GM12878 (cell line): ENCODE data around the gene SSH3. TPM values are rescaled to one million over a fixed set of nuclear protein-coding genes. Genes with fewer than 3 reads are reported as not detected.

ENCODE experiments used
- EGR1 ChIP-seq, 2 experiments: IDR thresholded peaks; 1 replicate in 1 of 2; 2 replicates in 1 of 2; pipeline ENCODE4 v1.6.1; 2011 to 2012; ENCODE audit warnings: low read depth in 2 of 2, low read length in 2 of 2, borderline replicate concordance in 1 of 2, mild to moderate bottlenecking in 1 of 2, moderate library complexity in 1 of 2
- ETV6 ChIP-seq, 2 experiments: fragments of 450-650 bp in 1 of 2; IDR thresholded peaks in 1 of 2; conservative IDR thresholded peaks in 1 of 2; 2 replicates each; pipeline ENCODE4 v1.6.1; 2014; ENCODE audit warnings: antibody characterized with exemption in 1 of 2, borderline replicate concordance in 1 of 2, low read depth in 1 of 2, mild to moderate bottlenecking in 1 of 2, moderate library complexity in 1 of 2
- GATAD2B ChIP-seq: fragments of 450-650 bp; conservative IDR thresholded peaks from 2 replicates; pipeline ENCODE4 v1.6.1; 2017; ENCODE audit warnings: low read depth, mild to moderate bottlenecking, moderate library complexity
- HDAC6 ChIP-seq: fragments of 200-600 bp; sonication (generic); IDR thresholded peaks from one replicate; pipeline ENCODE4 v1.8.0; 2017; ENCODE audit warnings: antibody characterized with exemption; ENCODE audit not compliant: unreplicated experiment
- MYB ChIP-seq: fragments of 150-350 bp; IDR thresholded peaks from 2 replicates; pipeline ENCODE4 v1.6.1; 2014; ENCODE audit warnings: mild to moderate bottlenecking, low read depth, low read length, borderline replicate concordance
- POLR2AphosphoS5 ChIP-seq: IDR thresholded peaks from 2 replicates; pipeline ENCODE4 v1.6.1; 2011; ENCODE audit warnings: mild to moderate bottlenecking, low read length, inconsistent platforms
- RFX5 ChIP-seq: IDR thresholded peaks from 2 replicates; pipeline ENCODE4 v1.6.1; 2011; ENCODE audit warnings: low read depth, low read length, improper control_type of control experiment
- SREBF1 ChIP-seq: IDR thresholded peaks from 2 replicates; pipeline ENCODE4 v1.6.1; 2012; ENCODE audit warnings: mild to moderate bottlenecking, low read length
- TCF12 ChIP-seq: IDR thresholded peaks from 2 replicates; pipeline ENCODE4 v1.6.1; 2011; ENCODE audit warnings: low read depth, mild to moderate bottlenecking, low read length
- polyA plus RNA-seq, 11 experiments: library from polyadenylated mRNA; depleted of rRNA in 4 of 11; unstranded in 6 of 11; stranded (reverse) in 5 of 11; fragments of >200 nt; fragmentation: Nextera tagmentation in 4 of 11; fragmentation: Illumina TruSeq in 1 of 11; extraction: Ambion mirVana in 4 of 11; extraction: Trizol in 1 of 11; gene quantifications; 1 replicate in 1 of 11; 2 replicates in 10 of 11; pipeline versions ENCODE4 v1.2.1 to v1.2.3, GENCODE V29; 2011 to 2016; ENCODE audit warnings: inconsistent platforms in 2 of 11, missing spikeins in 2 of 11, low read depth in 1 of 11
- total RNA-seq, 4 experiments: library from RNA; depleted of rRNA in 3 of 4; stranded (reverse); fragments of >200 nt in 3 of 4; fragmentation: Illumina TruSeq in 1 of 4; extraction: Trizol in 1 of 4; gene quantifications; 2 replicates each; pipeline versions ENCODE4 v1.2.1 to v1.2.3, GENCODE V29; 2013 to 2021
- TF ChIP-seq, protein P1 (sequence below): fragments of 450-650 bp; IDR thresholded peaks from 2 replicates; pipeline ENCODE4 v1.6.1; 2017; ENCODE audit warnings: mild to moderate bottlenecking, moderate library complexity
- TF ChIP-seq, protein P2 (sequence below): fragments of 450-650 bp; IDR thresholded peaks from 2 replicates; pipeline ENCODE4 v1.6.1; 2017; ENCODE audit warnings: borderline replicate concordance
- TF ChIP-seq, protein P3 (sequence below): fragments of 450-650 bp; formaldehyde crosslinking; IDR thresholded peaks from 2 replicates; pipeline ENCODE4 v1.4.0; 2022; ENCODE audit warnings: mild to moderate bottlenecking, moderate library complexity
- TF ChIP-seq, protein P4 (sequence below): IDR thresholded peaks from 2 replicates; pipeline ENCODE4 v1.6.1; 2012; ENCODE audit warnings: low read depth, low read length, improper control_type of control experiment
- TF ChIP-seq, protein P5 (sequence below): fragments of 450-650 bp; IDR thresholded peaks from 2 replicates; pipeline ENCODE4 v1.6.1; 2017; ENCODE audit warnings: low read depth, mild to moderate bottlenecking, moderate library complexity

SSH3 gene
- total and polyA plus RNA-seq, 10 of the 15 experiments (the other 5 are each of a cell fraction or from before 2014, with no cell fraction given) = 0.05 to 0.83 (median 0.28) TPM; not detected in 3

DNA sequence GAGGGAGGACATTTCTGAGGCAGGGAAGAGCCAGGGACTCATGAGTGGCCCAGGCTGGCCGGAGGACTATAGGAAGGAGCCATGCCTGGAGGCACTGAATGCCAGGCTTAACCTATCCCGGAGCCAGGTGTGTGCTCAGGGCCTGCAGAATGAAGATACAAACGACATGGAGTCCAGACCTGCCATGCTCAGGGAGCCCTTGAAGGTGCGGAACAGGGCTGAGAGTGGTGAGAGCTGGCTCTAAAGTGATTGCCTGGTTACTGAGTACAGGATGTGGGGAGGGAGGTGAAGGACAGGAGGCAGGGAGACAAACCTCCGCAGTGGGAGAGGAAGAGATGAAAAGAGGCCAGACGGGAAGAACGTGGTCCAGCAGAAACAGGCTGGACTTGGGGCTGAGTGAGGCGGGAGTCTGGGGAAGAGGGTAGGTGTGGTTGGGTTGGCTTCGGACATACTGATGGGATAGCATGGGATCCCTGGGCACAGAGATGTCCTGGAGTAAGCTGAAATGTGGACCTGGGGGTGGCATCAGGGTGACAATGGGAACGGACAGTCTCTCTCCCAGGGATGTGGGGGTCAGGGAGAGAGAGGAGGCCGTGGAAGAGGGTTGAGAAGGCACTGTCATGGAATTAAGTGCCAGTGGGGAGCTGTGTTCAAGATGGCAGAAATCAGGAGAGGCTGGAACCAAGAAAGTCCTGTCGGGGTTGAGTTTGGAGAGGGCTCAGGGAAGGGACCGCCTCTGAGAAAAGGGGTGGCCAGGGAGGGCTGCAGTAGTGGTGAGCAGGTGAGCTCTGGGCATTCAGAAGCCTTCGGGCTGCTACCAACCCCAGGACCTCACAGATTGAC, 15.8 kb upstream of the SSH3 start (continued):
- TF ChIP-seq HDAC6 (no peak), GATAD2B (no peak), RFX5 (no peak), ETV6 (conservative IDR thresholded peaks at IDR 0.05 in 1 of 2, IDR thresholded peaks at IDR 0.05 in 1 of 2; ENCODE audit: borderline replicate concordance in 1 of 2, low read depth in 1 of 2) (no peak), POLR2AphosphoS5 (peak; percentile 4; the same call in 1 of the 2 replicates), SREBF1 (no peak), MYB (no peak), TCF12 (no peak), EGR1 (IDR thresholded peaks at IDR 0.05; ENCODE audit: borderline replicate concordance in 1 of 2, low read depth in 2 of 2, low read length in 2 of 2) (no peak)
- TF ChIP-seq, protein P1, sequence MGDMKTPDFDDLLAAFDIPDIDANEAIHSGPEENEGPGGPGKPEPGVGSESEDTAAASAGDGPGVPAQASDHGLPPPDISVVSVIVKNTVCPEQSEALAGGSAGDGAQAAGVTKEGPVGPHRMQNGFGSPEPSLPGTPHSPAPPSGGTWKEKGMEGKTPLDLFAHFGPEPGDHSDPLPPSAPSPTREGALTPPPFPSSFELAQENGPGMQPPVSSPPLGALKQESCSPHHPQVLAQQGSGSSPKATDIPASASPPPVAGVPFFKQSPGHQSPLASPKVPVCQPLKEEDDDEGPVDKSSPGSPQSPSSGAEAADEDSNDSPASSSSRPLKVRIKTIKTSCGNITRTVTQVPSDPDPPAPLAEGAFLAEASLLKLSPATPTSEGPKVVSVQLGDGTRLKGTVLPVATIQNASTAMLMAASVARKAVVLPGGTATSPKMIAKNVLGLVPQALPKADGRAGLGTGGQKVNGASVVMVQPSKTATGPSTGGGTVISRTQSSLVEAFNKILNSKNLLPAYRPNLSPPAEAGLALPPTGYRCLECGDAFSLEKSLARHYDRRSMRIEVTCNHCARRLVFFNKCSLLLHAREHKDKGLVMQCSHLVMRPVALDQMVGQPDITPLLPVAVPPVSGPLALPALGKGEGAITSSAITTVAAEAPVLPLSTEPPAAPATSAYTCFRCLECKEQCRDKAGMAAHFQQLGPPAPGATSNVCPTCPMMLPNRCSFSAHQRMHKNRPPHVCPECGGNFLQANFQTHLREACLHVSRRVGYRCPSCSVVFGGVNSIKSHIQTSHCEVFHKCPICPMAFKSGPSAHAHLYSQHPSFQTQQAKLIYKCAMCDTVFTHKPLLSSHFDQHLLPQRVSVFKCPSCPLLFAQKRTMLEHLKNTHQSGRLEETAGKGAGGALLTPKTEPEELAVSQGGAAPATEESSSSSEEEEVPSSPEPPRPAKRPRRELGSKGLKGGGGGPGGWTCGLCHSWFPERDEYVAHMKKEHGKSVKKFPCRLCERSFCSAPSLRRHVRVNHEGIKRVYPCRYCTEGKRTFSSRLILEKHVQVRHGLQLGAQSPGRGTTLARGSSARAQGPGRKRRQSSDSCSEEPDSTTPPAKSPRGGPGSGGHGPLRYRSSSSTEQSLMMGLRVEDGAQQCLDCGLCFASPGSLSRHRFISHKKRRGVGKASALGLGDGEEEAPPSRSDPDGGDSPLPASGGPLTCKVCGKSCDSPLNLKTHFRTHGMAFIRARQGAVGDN = no peak
- TF ChIP-seq, protein P2, sequence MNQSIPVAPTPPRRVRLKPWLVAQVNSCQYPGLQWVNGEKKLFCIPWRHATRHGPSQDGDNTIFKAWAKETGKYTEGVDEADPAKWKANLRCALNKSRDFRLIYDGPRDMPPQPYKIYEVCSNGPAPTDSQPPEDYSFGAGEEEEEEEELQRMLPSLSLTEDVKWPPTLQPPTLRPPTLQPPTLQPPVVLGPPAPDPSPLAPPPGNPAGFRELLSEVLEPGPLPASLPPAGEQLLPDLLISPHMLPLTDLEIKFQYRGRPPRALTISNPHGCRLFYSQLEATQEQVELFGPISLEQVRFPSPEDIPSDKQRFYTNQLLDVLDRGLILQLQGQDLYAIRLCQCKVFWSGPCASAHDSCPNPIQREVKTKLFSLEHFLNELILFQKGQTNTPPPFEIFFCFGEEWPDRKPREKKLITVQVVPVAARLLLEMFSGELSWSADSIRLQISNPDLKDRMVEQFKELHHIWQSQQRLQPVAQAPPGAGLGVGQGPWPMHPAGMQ = no peak
- TF ChIP-seq, protein P3, sequence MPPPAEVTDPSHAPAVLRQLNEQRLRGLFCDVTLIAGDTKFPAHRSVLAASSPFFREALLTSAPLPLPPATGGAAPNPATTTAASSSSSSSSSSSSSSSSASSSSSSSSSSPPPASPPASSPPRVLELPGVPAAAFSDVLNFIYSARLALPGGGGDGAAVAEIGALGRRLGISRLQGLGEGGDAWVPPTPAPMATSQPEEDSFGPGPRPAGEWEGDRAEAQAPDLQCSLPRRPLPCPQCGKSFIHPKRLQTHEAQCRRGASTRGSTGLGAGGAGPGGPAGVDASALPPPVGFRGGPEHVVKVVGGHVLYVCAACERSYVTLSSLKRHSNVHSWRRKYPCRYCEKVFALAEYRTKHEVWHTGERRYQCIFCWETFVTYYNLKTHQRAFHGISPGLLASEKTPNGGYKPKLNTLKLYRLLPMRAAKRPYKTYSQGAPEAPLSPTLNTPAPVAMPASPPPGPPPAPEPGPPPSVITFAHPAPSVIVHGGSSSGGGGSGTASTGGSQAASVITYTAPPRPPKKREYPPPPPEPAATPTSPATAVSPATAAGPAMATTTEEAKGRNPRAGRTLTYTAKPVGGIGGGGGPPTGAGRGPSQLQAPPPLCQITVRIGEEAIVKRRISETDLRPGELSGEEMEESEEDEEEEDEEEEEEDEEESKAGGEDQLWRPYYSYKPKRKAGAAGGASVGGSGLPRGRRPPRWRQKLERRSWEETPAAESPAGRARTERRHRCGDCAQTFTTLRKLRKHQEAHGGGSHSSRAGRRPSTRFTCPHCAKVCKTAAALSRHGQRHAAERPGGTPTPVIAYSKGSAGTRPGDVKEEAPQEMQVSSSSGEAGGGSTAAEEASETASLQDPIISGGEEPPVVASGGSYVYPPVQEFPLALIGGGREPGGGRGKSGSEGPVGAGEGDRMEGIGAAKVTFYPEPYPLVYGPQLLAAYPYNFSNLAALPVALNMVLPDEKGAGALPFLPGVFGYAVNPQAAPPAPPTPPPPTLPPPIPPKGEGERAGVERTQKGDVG (CRISPR knock-in tag) = no peak
- TF ChIP-seq, protein P4, sequence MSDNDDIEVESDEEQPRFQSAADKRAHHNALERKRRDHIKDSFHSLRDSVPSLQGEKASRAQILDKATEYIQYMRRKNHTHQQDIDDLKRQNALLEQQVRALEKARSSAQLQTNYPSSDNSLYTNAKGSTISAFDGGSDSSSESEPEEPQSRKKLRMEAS = no peak
- TF ChIP-seq, protein P5, sequence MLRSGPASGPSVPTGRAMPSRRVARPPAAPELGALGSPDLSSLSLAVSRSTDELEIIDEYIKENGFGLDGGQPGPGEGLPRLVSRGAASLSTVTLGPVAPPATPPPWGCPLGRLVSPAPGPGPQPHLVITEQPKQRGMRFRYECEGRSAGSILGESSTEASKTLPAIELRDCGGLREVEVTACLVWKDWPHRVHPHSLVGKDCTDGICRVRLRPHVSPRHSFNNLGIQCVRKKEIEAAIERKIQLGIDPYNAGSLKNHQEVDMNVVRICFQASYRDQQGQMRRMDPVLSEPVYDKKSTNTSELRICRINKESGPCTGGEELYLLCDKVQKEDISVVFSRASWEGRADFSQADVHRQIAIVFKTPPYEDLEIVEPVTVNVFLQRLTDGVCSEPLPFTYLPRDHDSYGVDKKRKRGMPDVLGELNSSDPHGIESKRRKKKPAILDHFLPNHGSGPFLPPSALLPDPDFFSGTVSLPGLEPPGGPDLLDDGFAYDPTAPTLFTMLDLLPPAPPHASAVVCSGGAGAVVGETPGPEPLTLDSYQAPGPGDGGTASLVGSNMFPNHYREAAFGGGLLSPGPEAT = no peak
